HEK293 (cell line): Measurements from ENCODE around the gene USP21.

Source experiments
- BCL11A ChIP-seq: fragments of 450-650 bp; formaldehyde crosslinking; IDR thresholded peaks from 2 replicates; pipeline ENCODE4 v1.5.1; 2016; ENCODE audit warnings: low read depth, missing biosample characterization, missing genetic modification characterization
- IKZF3 ChIP-seq: fragments of 450-650 bp; IDR thresholded peaks from 2 replicates; pipeline ENCODE4 v1.5.0; 2018; ENCODE audit warnings: missing biosample characterization, mild to moderate bottlenecking, missing genetic modification characterization, moderate library complexity
- KLF9 ChIP-seq: fragments of 450-650 bp; formaldehyde crosslinking; IDR thresholded peaks from 2 replicates; pipeline ENCODE4 v1.5.1; 2016; ENCODE audit warnings: missing biosample characterization, missing genetic modification characterization, low read depth
- SETDB1 ChIP-seq: IDR thresholded peaks from one replicate; pipeline ENCODE4 v1.6.1; 2017; ENCODE audit warnings: mild to moderate bottlenecking, low read length, moderate library complexity, mixed read lengths; ENCODE audit not compliant: insufficient read length
- TRIM28 ChIP-seq: IDR thresholded peaks from 2 replicates; pipeline ENCODE4 v1.6.1; 2011; ENCODE audit warnings: low read length, control low read depth, borderline replicate concordance
- ZBTB21 ChIP-seq: fragments of 450-650 bp; formaldehyde crosslinking; IDR thresholded peaks from 2 replicates; pipeline ENCODE4 v1.5.1; 2017; ENCODE audit warnings: missing biosample characterization, missing genetic modification characterization
- ZBTB7A ChIP-seq: fragments of 450-650 bp; formaldehyde crosslinking; IDR thresholded peaks from 2 replicates; pipeline ENCODE4 v1.5.1; 2016; ENCODE audit warnings: low read depth, missing biosample characterization, missing genetic modification characterization
- ZNF274 ChIP-seq, 2 experiments: fragments of 200-500 bp in 1 of 2; fragments of 450-650 bp in 1 of 2; sonication (Bioruptor generic) in 1 of 2; formaldehyde crosslinking in 1 of 2; IDR thresholded peaks; 2 replicates each; pipeline versions ENCODE4 v1.5.1 to v1.6.1; 2014 to 2016; ENCODE audit warnings: borderline replicate concordance in 1 of 2, inconsistent platforms in 1 of 2, low read length in 1 of 2, missing biosample characterization in 1 of 2, missing genetic modification characterization in 1 of 2
- ZNF791 ChIP-seq: fragments of 450-650 bp; formaldehyde crosslinking; IDR thresholded peaks from 2 replicates; pipeline ENCODE4 v1.5.1; 2016; ENCODE audit warnings: missing biosample characterization, missing genetic modification characterization
- TF ChIP-seq, protein P1 (sequence below): fragments of 450-650 bp; formaldehyde crosslinking; IDR thresholded peaks from 2 replicates; pipeline ENCODE4 v1.5.1; 2016; ENCODE audit warnings: missing biosample characterization, missing genetic modification characterization
- TF ChIP-seq, protein P2 (sequence below): sonication (generic); formaldehyde crosslinking; IDR thresholded peaks from 2 replicates; pipeline ENCODE4 v1.8.1; 2022; ENCODE audit warnings: mild to moderate bottlenecking, moderate library complexity, missing genetic modification reagents
- TF ChIP-seq, protein P3 (sequence below): fragments of 450-650 bp; formaldehyde crosslinking; IDR thresholded peaks from 2 replicates; pipeline ENCODE4 v1.5.1; 2016; ENCODE audit warnings: missing biosample characterization, missing genetic modification characterization
- TF ChIP-seq, protein P4 (sequence below): fragments of 450-650 bp; formaldehyde crosslinking; optimal IDR thresholded peaks from 2 replicates; pipeline ENCODE3; 2016; ENCODE audit warnings: missing biosample characterization, mild to moderate bottlenecking, missing genetic modification characterization
- TF ChIP-seq, protein P5 (sequence below): fragments of 450-650 bp; formaldehyde crosslinking; IDR thresholded peaks from 2 replicates; pipeline ENCODE4 v1.5.1; 2017; ENCODE audit warnings: missing biosample characterization, missing genetic modification characterization

DNA sequence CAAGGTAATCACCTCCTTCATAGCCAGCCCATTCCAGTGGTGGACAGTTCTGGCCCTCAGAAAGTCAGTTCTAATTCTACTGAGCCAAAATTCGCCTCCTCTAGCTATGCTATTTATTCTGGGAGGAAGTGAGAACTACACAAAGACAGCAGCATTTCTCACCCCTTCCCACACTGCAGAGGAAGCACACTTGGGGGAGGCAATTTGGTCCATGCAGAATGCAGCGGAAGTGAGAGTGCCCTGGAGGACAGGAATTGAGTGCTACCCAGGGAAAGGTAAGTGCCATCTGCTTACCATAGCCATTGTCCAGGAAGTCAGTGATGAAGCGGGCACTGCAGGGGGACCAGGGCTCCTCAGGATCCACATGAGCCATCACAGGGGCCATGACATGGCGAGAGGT is 35.9 kb downstream of the USP21 start:
- TF ChIP-seq, protein P1, sequence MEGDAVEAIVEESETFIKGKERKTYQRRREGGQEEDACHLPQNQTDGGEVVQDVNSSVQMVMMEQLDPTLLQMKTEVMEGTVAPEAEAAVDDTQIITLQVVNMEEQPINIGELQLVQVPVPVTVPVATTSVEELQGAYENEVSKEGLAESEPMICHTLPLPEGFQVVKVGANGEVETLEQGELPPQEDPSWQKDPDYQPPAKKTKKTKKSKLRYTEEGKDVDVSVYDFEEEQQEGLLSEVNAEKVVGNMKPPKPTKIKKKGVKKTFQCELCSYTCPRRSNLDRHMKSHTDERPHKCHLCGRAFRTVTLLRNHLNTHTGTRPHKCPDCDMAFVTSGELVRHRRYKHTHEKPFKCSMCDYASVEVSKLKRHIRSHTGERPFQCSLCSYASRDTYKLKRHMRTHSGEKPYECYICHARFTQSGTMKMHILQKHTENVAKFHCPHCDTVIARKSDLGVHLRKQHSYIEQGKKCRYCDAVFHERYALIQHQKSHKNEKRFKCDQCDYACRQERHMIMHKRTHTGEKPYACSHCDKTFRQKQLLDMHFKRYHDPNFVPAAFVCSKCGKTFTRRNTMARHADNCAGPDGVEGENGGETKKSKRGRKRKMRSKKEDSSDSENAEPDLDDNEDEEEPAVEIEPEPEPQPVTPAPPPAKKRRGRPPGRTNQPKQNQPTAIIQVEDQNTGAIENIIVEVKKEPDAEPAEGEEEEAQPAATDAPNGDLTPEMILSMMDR, result no peak
- TF ChIP-seq ZBTB7A (no peak), ZNF791 (tag by site-specific recombination) (no peak), TRIM28 (no peak), ZBTB21 (no peak), BCL11A (tag by site-specific recombination) (no peak), SETDB1 (no peak), IKZF3 (no peak), KLF9 (tag by site-specific recombination) (no peak), ZNF274 (IDR thresholded peaks at IDR 0.05; ENCODE audit: low read length) (no peak), ZNF274 (tag by site-specific recombination; IDR thresholded peaks at IDR 0.05; ENCODE audit: borderline replicate concordance) (no peak)
- TF ChIP-seq, protein P2, sequence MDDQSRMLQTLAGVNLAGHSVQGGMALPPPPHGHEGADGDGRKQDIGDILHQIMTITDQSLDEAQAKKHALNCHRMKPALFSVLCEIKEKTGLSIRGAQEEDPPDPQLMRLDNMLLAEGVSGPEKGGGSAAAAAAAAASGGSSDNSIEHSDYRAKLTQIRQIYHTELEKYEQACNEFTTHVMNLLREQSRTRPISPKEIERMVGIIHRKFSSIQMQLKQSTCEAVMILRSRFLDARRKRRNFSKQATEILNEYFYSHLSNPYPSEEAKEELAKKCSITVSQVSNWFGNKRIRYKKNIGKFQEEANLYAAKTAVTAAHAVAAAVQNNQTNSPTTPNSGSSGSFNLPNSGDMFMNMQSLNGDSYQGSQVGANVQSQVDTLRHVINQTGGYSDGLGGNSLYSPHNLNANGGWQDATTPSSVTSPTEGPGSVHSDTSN (CRISPR knock-in tag), result no peak
- TF ChIP-seq, protein P3, sequence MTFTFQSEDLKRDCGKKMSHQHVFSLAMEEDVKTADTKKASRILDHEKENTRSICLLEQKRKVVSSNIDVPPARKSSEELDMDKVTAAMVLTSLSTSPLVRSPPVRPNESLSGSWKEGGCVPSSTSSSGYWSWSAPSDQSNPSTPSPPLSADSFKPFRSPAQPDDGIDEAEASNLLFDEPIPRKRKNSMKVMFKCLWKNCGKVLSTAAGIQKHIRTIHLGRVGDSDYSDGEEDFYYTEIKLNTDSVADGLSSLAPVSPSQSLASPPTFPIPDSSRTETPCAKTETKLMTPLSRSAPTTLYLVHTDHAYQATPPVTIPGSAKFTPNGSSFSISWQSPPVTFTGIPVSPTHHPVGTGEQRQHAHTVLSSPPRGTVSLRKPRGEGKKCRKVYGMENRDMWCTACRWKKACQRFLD (tag by site-specific recombination), result no peak
- TF ChIP-seq, protein P4, sequence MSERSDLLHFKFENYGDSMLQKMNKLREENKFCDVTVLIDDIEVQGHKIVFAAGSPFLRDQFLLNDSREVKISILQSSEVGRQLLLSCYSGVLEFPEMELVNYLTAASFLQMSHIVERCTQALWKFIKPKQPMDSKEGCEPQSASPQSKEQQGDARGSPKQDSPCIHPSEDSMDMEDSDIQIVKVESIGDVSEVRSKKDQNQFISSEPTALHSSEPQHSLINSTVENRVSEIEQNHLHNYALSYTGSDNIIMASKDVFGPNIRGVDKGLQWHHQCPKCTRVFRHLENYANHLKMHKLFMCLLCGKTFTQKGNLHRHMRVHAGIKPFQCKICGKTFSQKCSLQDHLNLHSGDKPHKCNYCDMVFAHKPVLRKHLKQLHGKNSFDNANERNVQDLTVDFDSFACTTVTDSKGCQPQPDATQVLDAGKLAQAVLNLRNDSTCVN (tag by site-specific recombination), result no peak
- TF ChIP-seq, protein P5, sequence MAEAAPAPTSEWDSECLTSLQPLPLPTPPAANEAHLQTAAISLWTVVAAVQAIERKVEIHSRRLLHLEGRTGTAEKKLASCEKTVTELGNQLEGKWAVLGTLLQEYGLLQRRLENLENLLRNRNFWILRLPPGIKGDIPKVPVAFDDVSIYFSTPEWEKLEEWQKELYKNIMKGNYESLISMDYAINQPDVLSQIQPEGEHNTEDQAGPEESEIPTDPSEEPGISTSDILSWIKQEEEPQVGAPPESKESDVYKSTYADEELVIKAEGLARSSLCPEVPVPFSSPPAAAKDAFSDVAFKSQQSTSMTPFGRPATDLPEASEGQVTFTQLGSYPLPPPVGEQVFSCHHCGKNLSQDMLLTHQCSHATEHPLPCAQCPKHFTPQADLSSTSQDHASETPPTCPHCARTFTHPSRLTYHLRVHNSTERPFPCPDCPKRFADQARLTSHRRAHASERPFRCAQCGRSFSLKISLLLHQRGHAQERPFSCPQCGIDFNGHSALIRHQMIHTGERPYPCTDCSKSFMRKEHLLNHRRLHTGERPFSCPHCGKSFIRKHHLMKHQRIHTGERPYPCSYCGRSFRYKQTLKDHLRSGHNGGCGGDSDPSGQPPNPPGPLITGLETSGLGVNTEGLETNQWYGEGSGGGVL (tag by site-specific recombination), result no peak
